Gastroesophageal sphincter (tissue), 3 donors: ENCODE results near the gene ZNF565.
"Not testable (repeated sequence)": the region's sequence is repeated elsewhere in the genome, so short reads cannot be mapped to it uniquely, and the experiment has no call there.

Source experiments
- EP300 ChIP-seq: sonication (generic); formaldehyde crosslinking; IDR thresholded peaks from one replicate; pipeline ENCODE4 v1.6.1; 2017; ENCODE audit warnings: antibody characterized with exemption, mild to moderate bottlenecking
- POLR2A ChIP-seq, 2 donors: fragments of 450-650 bp; IDR thresholded peaks; one replicate each; pipeline ENCODE4 v1.6.1; 2017; ENCODE audit warnings: antibody characterized with exemption in 2 of 2, mild to moderate bottlenecking in 2 of 2, moderate library complexity in 1 of 2
- TF ChIP-seq, protein P1 (sequence below), 4 experiments: fragments of 200-600 bp in 2 of 4; fragments of 450-650 bp in 2 of 4; sonication (generic) in 1 of 4; IDR thresholded peaks; one replicate each; pipeline ENCODE4 v1.5.1; 2017 to 2019; ENCODE audit warnings: antibody characterized with exemption in 4 of 4, mild to moderate bottlenecking in 2 of 4, moderate library complexity in 2 of 4

DNA sequence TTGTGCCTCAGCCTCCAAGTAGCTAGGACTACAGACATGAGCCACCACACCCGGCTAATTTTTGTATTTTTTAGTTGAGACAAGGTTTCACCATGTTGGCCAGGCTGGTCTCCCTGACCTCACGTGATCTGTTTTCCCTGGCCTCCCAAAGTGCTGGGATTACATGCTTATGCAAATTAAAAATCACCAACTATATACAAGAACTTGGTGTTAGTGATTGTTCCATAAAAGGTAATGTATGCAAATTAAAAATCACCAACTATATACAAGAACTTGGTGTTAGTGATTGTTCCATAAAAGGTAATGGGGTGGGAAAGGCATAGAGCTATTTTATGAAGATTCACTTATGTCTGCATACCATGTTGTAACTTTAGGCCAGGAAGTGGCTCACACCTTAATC lies 35.4 kb downstream of the ZNF565 start:
- TF ChIP-seq, protein P1, sequence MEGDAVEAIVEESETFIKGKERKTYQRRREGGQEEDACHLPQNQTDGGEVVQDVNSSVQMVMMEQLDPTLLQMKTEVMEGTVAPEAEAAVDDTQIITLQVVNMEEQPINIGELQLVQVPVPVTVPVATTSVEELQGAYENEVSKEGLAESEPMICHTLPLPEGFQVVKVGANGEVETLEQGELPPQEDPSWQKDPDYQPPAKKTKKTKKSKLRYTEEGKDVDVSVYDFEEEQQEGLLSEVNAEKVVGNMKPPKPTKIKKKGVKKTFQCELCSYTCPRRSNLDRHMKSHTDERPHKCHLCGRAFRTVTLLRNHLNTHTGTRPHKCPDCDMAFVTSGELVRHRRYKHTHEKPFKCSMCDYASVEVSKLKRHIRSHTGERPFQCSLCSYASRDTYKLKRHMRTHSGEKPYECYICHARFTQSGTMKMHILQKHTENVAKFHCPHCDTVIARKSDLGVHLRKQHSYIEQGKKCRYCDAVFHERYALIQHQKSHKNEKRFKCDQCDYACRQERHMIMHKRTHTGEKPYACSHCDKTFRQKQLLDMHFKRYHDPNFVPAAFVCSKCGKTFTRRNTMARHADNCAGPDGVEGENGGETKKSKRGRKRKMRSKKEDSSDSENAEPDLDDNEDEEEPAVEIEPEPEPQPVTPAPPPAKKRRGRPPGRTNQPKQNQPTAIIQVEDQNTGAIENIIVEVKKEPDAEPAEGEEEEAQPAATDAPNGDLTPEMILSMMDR (IDR thresholded peaks at IDR 0.05), result not testable (repeated sequence)
- not testable (repeated sequence) for TF ChIP-seq EP300; POLR2A (IDR thresholded peaks at IDR 0.05)
